ENCODE measurements around the gene TRIM67.

TRIM67 gene

DNA sequence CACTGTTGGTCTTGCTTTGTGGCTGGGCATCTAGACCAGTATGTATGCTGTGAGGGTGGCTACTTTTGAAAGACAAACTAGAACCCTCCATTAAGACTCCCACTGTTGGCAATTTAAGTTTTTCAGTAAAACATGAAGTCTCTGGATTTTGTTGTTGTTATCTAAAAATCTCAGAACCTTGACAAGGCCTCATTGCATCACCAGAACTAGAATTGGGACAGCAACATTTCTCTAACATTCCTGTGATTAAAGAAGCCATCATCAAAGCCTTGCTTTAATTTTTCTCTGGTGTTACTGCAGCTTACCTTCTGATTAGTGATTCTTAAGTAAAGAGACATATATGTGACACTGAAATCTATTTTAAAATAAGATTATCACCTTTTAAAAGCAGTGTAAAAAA, 4.5 kb downstream of the TRIM67 start:
- TF ChIP-seq POLR2AphosphoS5 (IDR thresholded peaks at IDR 0.05; ENCODE audit: low read depth, low read length) (no peak), POU2F2 (IDR thresholded peaks at IDR 0.05; ENCODE audit: low read depth, low read length) (no peak), POLR2A (IDR thresholded peaks at IDR 0.05; ENCODE audit: low read depth, low read length) (no peak), SPI1 (IDR thresholded peaks at IDR 0.05; ENCODE audit: low read depth, low read length) (no peak), TAF1 (IDR thresholded peaks at IDR 0.05; ENCODE audit: low read depth, low read length) (no peak), PAX5 (IDR thresholded peaks at IDR 0.05; ENCODE audit: insufficient read depth, low read length, severe bottlenecking) (no peak)
- FAIRE-seq (no peak), DNase-seq (ENCODE audit: insufficient read length, low spot score) (no peak)

DNA sequence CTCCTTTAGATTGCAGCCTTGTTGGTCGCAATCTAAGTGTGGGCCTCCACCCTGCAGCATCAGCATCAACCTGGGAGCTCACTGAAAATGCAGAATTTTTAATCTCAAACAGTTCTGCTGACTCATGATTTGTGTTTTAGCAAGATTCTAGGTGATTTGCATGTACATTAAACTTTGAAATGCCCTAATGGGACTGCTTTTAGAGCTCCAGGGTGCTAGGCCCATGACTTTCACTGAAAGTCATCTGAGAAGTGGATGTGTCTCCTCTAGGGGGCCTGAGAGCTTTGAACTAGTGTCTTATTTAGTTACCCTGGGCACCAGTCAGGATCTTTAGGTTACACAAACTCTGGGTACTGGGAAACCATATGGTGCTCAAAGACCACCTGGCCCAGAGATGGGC, 9.0 kb downstream of the TRIM67 start:
- no peak for FAIRE-seq
- no peak for TF ChIP-seq TAF1 (IDR thresholded peaks at IDR 0.05; ENCODE audit: low read depth, low read length)
- no peak for TF ChIP-seq PAX5 (IDR thresholded peaks at IDR 0.05; ENCODE audit: insufficient read depth, low read length, severe bottlenecking)
- TF ChIP-seq SPI1 (IDR thresholded peaks at IDR 0.05; ENCODE audit: low read depth, low read length): no peak
- no peak for DNase-seq (ENCODE audit: insufficient read length, low spot score)

DNA sequence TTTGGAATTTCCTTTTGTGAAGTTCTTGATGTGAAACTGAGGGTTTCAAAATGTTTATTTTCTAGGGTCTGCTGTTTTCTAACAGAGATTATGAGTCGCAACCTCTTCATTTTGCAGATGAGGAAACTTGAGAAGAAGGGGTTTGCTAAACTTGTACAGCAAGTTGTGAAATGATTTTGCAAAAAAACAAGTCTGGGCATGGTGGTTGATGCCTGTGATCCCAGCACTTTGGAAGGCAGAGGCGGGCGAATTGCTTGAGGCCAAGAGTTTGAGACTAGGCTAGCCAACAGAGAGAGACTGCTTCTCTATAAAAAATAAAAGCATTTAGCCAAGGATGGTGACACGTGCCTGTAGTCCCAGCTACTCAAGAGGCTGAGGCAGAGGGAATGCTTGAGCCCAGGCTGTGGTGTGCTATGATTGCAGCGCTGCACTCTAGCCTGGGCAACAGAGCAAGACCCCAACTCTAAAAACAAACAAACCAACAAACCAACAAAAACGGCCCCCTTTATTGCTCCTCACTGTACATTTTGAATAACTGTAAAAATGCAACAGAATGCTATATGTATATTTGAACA, 9.9 kb downstream of the TRIM67 start:
- no peak for TF ChIP-seq POLR2A (IDR thresholded peaks at IDR 0.05; ENCODE audit: low read depth, low read length)
- no peak for TF ChIP-seq SPI1 (IDR thresholded peaks at IDR 0.05; ENCODE audit: low read depth, low read length)
- DNase-seq (ENCODE audit: insufficient read length, low spot score): no peak
- no peak for FAIRE-seq

DNA sequence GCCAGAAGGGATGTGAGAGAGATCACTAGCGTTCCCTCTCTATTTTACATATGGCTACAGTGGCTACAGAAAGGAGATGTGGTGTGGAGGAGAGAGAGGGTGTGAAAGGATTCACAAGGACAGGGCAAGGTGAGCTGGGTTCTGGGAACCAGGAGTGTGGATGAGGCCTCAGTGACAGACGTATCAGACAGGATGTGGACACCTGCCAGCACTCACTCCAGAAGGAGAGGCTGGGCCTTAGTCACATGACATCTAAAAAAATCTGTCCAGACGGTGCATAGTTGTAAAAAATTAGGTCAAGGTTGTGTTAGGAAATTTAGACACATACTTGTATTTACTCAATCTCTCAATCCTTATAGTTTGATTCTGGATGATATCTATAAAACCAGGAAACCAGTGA, 10.6 kb downstream of the TRIM67 start:
- TF ChIP-seq TAF1 (IDR thresholded peaks at IDR 0.05; ENCODE audit: low read depth, low read length): no peak
- no peak for FAIRE-seq
- DNase-seq (ENCODE audit: insufficient read length, low spot score): no peak

DNA sequence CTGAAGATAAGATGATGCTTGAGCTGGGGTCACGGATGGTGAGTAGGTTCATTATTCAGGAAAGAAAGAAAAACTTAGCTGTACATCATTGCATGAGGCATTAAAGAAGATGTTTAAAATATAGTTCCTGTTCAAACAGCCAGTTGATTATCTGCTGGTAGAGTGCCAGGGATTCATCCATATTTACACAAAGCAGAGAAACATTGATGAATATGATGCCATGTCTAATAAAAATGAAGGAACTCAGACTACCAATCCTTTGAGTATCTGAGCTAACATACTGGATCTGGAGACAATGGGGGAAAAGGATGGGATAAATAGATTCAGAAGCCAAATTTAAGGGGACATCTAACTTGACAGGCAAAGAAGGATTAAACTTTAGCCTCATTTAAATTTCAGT, 14.6 kb downstream of the TRIM67 start:
- TF ChIP-seq PAX5 (IDR thresholded peaks at IDR 0.05; ENCODE audit: insufficient read depth, low read length, severe bottlenecking) (no peak), POLR2AphosphoS5 (IDR thresholded peaks at IDR 0.05; ENCODE audit: low read depth, low read length) (no peak), POLR2A (IDR thresholded peaks at IDR 0.05; ENCODE audit: low read depth, low read length) (no peak)
- FAIRE-seq (no peak), DNase-seq (ENCODE audit: insufficient read length, low spot score) (no peak)

DNA sequence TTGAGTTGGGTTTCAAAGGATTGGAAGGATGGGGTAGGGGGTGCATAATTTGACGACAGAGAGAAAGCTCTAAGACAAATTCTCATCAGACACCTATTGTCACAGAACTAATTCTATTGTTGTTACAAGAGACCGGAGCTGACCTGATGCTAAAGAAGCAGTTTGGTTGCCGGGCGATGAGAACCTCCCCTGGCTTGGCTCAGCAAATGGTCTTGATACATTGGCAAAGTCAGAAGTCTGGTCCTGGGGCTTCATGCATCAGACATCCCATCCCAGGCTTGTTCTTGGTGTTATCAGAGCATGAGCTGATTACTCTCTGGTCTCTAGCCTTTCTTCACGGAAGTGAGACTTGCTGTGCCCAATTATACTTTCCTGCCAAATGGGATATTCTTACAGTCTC, 15.4 kb downstream of the TRIM67 start:
- TF ChIP-seq POU2F2 (IDR thresholded peaks at IDR 0.05; ENCODE audit: low read depth, low read length): no peak
- DNase-seq (ENCODE audit: insufficient read length, low spot score) (no peak), FAIRE-seq (no peak)

DNA sequence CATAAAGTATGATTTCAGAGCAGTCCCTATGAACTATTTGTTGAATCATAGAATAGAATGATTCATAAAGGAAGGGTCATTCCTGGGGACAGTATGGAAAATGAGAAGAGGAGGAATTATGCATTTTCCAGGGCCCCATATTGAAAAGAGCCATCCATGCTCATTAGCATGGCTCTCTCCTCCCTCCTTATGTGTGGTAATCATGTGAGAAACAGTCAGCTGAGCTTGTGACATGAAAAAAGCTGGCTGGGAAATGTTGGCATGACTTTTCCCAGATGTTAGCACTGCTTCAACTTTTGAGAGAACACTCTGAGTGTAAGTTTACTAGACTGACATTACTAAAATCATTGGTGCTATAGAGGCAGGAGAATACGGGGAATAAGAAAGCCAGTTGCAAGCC, 16.1 kb downstream of the TRIM67 start:
- no peak for TF ChIP-seq POLR2A (IDR thresholded peaks at IDR 0.05; ENCODE audit: low read depth, low read length)
- no peak for TF ChIP-seq PAX5 (IDR thresholded peaks at IDR 0.05; ENCODE audit: insufficient read depth, low read length, severe bottlenecking)
- no peak for TF ChIP-seq SPI1 (IDR thresholded peaks at IDR 0.05; ENCODE audit: low read depth, low read length)
- no peak for TF ChIP-seq POU2F2 (IDR thresholded peaks at IDR 0.05; ENCODE audit: low read depth, low read length)
- no peak for TF ChIP-seq TAF1 (IDR thresholded peaks at IDR 0.05; ENCODE audit: low read depth, low read length)
- no peak for TF ChIP-seq POLR2AphosphoS5 (IDR thresholded peaks at IDR 0.05; ENCODE audit: low read depth, low read length)
- FAIRE-seq: no peak
- no peak for DNase-seq (ENCODE audit: insufficient read length, low spot score)

DNA sequence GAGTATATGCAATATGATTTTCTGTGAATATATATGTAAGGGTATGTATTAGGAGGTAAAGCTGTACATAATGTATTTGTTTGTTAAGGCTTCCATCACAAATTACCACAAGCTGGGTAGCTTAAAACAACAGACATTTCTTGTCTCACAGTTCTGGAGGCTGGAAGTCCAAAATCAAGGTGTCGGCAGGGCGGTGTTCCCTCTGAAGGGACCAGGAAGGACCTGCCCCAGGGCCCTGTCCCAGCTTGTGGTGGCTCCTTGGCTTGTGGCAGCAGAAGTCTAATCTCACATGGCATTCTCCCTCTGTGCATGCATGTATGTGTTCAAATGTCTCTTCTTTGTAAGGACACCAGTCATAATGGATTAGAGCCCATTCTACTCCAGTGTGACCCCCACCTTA, 17.1 kb downstream of the TRIM67 start:
- FAIRE-seq: no peak
- TF ChIP-seq POU2F2 (IDR thresholded peaks at IDR 0.05; ENCODE audit: low read depth, low read length) (no peak), POLR2AphosphoS5 (IDR thresholded peaks at IDR 0.05; ENCODE audit: low read depth, low read length) (no peak)

DNA sequence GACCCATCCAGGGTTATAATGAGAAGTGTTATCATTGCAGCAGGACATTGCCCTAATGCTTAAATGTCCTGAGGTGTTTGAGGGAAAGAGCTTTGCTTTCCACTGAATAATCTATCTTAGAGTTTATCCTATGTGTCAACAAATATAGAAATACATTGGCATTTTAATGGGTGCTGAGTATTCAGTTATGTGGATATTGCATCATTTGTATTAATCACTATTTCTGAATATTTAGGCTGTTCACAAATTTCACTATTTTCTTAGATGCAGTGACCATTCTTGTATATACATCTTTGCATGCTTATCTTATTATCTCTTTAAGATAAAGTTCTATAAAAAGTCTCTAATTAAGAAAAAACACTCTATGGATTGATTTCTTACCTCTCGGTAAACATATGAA, 18.2 kb downstream of the TRIM67 start:
- FAIRE-seq (no peak), DNase-seq (ENCODE audit: insufficient read length, low spot score) (no peak)
- no peak for TF ChIP-seq POU2F2 (IDR thresholded peaks at IDR 0.05; ENCODE audit: low read depth, low read length)
- no peak for TF ChIP-seq PAX5 (IDR thresholded peaks at IDR 0.05; ENCODE audit: insufficient read depth, low read length, severe bottlenecking)
- TF ChIP-seq TAF1 (IDR thresholded peaks at IDR 0.05; ENCODE audit: low read depth, low read length): no peak
- no peak for TF ChIP-seq SPI1 (IDR thresholded peaks at IDR 0.05; ENCODE audit: low read depth, low read length)
- no peak for TF ChIP-seq POLR2A (IDR thresholded peaks at IDR 0.05; ENCODE audit: low read depth, low read length)

More for the DNA sequence above, 17.1 kb downstream of the TRIM67 start:
- DNase-seq (ENCODE audit: insufficient read length, low spot score): no peak

DNA sequence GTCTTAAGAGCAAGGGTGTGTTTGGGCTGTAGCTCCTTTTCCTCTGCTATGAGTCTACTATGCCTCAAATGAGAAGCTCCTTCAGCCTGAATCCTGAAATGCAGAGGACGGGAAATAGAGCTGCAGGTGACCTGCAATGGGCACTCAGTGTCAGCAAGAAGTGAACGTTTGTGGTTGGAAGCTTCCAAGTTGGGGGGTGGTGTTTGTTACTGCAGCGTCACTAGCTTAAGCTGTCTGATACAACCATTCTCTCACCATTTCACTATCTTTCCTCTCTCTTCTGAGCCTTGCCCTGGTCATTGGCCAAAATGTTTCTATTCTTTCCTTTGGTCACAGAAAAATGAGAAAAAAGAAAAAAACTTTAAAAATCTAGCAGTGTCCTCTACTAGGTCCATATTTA, 19.4 kb downstream of the TRIM67 start:
- FAIRE-seq (no peak), DNase-seq (ENCODE audit: insufficient read length, low spot score) (no peak)
- TF ChIP-seq POLR2A (IDR thresholded peaks at IDR 0.05; ENCODE audit: low read depth, low read length) (no peak), SPI1 (IDR thresholded peaks at IDR 0.05; ENCODE audit: low read depth, low read length) (no peak), POLR2AphosphoS5 (IDR thresholded peaks at IDR 0.05; ENCODE audit: low read depth, low read length) (no peak), TAF1 (IDR thresholded peaks at IDR 0.05; ENCODE audit: low read depth, low read length) (no peak), PAX5 (IDR thresholded peaks at IDR 0.05; ENCODE audit: insufficient read depth, low read length, severe bottlenecking) (no peak), POU2F2 (IDR thresholded peaks at IDR 0.05; ENCODE audit: low read depth, low read length) (no peak)

DNA sequence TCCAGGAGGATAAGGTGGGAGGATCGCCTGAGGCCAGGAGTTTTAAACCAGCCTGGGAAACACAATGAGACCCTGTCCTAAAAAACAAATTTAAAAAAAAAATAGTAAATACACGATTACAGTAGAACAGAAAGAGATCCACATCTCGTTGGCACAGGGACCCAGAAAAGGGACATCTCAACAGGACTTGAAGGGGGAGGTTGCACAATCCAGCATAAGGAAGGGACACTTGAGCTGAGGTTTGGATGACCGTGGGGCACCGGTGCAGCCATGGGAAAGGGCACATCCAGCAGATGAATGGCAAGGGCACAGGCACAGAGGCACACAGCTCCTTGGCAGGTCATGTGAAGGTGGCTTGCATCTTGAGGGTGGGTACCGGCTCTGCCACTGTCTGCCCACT, 20.5 kb downstream of the TRIM67 start:
- TF ChIP-seq POU2F2 (IDR thresholded peaks at IDR 0.05; ENCODE audit: low read depth, low read length): no peak
- no peak for TF ChIP-seq PAX5 (IDR thresholded peaks at IDR 0.05; ENCODE audit: insufficient read depth, low read length, severe bottlenecking)
- no peak for TF ChIP-seq TAF1 (IDR thresholded peaks at IDR 0.05; ENCODE audit: low read depth, low read length)
- no peak for TF ChIP-seq POLR2A (IDR thresholded peaks at IDR 0.05; ENCODE audit: low read depth, low read length)
- no peak for TF ChIP-seq SPI1 (IDR thresholded peaks at IDR 0.05; ENCODE audit: low read depth, low read length)
- no peak for TF ChIP-seq POLR2AphosphoS5 (IDR thresholded peaks at IDR 0.05; ENCODE audit: low read depth, low read length)
- DNase-seq (ENCODE audit: insufficient read length, low spot score) (no peak), FAIRE-seq (no peak)
